Gastroesophageal sphincter (tissue), 4 donors: Measurements from ENCODE around the gene ZBTB24. TPM values are rescaled to one million over a fixed set of nuclear protein-coding genes. Genes with fewer than 3 reads are reported as not detected.

Source experiments
- ATAC-seq: fragments of 150-250 bp; one replicate; pipeline ENCODE4 v1.9.1; 2016; ENCODE audit warnings: mild to moderate bottlenecking, moderate library complexity
- H3K27ac ChIP-seq, 4 donors: fragments of 200-600 bp; sonication (generic) in 3 of 4; 1 replicate in 3 of 4; 2 replicates in 1 of 4; pipeline ENCODE4 v1.5.1; 2016 to 2019
- H3K27me3 ChIP-seq: fragments of 200-600 bp; sonication (generic); one replicate; pipeline ENCODE4 v1.5.1; 2019
- H3K36me3 ChIP-seq, 2 donors: fragments of 200-600 bp; sonication (generic); one replicate each; pipeline ENCODE4 v1.5.1; 2019; ENCODE audit warnings: control low read depth in 1 of 2
- H3K4me1 ChIP-seq, 3 donors: fragments of 200-600 bp; sonication (generic); 1 replicate in 2 of 3; 2 replicates in 1 of 3; pipeline ENCODE4 v1.5.1; 2016 to 2019; ENCODE audit warnings: control low read depth in 2 of 3
- H3K4me3 ChIP-seq, 2 donors: fragments of 200-600 bp; sonication (generic); one replicate each; pipeline ENCODE4 v1.5.1; 2019; ENCODE audit warnings: mild to moderate bottlenecking in 1 of 2, moderate library complexity in 1 of 2
- H3K9me3 ChIP-seq, 3 donors: fragments of 200-600 bp; sonication (generic); one replicate each; pipeline ENCODE4 v1.5.1; 2017 to 2019; ENCODE audit warnings: control low read depth in 2 of 3
- EP300 ChIP-seq: sonication (generic); formaldehyde crosslinking; IDR thresholded peaks from one replicate; pipeline ENCODE4 v1.6.1; 2017; ENCODE audit warnings: antibody characterized with exemption, mild to moderate bottlenecking
- POLR2A ChIP-seq, 2 donors: fragments of 450-650 bp; IDR thresholded peaks; one replicate each; pipeline ENCODE4 v1.6.1; 2017; ENCODE audit warnings: antibody characterized with exemption in 2 of 2, mild to moderate bottlenecking in 2 of 2, moderate library complexity in 1 of 2
- POLR2AphosphoS5 ChIP-seq: sonication (generic); formaldehyde crosslinking; IDR thresholded peaks from one replicate; pipeline ENCODE4 v1.6.1; 2017; ENCODE audit warnings: antibody characterized with exemption
- WGBS, 2 donors: methylation state at CpG; one replicate each; pipeline ENCODE4 v1.1.5; 2018; ENCODE audit warnings: low coverage in 1 of 2; 5-methylcytosine and 5-hydroxymethylcytosine counted together
- total RNA-seq, 4 donors: library from RNA; depleted of rRNA; stranded (reverse); fragments of >200 nt; gene quantifications; one replicate each; pipeline ENCODE4 v1.1.0, GENCODE V29; 2016
- TF ChIP-seq, protein P1 (sequence below), 4 experiments: fragments of 200-600 bp in 2 of 4; fragments of 450-650 bp in 2 of 4; sonication (generic) in 1 of 4; IDR thresholded peaks; one replicate each; pipeline ENCODE4 v1.5.1; 2017 to 2019; ENCODE audit warnings: antibody characterized with exemption in 4 of 4, mild to moderate bottlenecking in 2 of 4, moderate library complexity in 2 of 4

The ZBTB24 gene
- total RNA-seq, 4 donors from 2014 or later: 6.2 to 8.9 (median 7.0) TPM

- Histone ChIP-seq H3K4me1 (peaks cover 4 to 67% (median 32%) of the 10 kb centered on the region in 3 donors), H3K4me3 (no peak overlapping the region), H3K9me3 (no peaks in the 10 kb centered on the region), H3K27me3 (no peaks in the 10 kb centered on the region), H3K36me3 (peaks cover 0 to 59% of the 10 kb centered on the region in 2 donors), H3K27ac (no peak overlapping the region)
- no peak for ATAC-seq
- TF ChIP-seq POLR2AphosphoS5: no peak
- TF ChIP-seq, protein P1, sequence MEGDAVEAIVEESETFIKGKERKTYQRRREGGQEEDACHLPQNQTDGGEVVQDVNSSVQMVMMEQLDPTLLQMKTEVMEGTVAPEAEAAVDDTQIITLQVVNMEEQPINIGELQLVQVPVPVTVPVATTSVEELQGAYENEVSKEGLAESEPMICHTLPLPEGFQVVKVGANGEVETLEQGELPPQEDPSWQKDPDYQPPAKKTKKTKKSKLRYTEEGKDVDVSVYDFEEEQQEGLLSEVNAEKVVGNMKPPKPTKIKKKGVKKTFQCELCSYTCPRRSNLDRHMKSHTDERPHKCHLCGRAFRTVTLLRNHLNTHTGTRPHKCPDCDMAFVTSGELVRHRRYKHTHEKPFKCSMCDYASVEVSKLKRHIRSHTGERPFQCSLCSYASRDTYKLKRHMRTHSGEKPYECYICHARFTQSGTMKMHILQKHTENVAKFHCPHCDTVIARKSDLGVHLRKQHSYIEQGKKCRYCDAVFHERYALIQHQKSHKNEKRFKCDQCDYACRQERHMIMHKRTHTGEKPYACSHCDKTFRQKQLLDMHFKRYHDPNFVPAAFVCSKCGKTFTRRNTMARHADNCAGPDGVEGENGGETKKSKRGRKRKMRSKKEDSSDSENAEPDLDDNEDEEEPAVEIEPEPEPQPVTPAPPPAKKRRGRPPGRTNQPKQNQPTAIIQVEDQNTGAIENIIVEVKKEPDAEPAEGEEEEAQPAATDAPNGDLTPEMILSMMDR (IDR thresholded peaks at IDR 0.05): no peak
- no peak for TF ChIP-seq EP300
- 76 to 98% methylated on average over 5 of the region's 5 CpGs for WGBS, 2 donors
These were observed 4.0 kb downstream of the ZBTB24 start for GRCh38 chr6:109478841-109479624.

DNA sequence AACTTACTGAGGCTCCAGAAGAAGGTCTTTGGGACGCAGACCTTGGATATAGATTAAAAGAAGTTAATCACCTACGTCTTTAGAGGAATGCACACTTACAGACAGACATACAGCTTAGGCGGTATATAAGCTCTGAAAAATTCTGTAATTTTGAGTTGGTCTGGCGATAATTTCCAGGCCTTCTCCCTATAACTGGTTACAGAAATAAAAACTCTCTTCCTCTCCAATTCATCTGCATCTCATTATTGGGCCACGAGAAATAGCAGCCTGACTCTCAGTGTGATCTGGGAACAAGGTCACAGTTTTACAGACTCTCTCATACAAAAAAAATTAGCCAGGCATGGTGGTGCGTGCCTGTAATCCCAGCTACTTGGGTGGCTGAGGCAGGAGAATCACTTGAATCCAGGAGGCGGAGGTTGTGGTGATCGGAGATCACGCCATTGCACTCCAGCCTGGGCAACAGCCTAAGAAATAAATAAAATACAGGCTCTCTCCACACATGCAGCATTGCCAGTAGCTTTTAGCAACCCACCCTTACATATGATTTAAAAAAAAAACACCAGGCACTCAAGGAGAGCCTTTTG lies 4.7 kb downstream of the ZBTB24 start:
- Histone ChIP-seq H3K36me3 (peaks cover 0 to 66% of the 10 kb centered on the region in 2 donors), H3K4me1 (peaks cover 4 to 62% (median 32%) of the 10 kb centered on the region in 3 donors), H3K27ac (no peak overlapping the region), H3K27me3 (no peaks in the 10 kb centered on the region), H3K4me3 (no peak overlapping the region), H3K9me3 (no peaks in the 10 kb centered on the region)
- 83 to 100% methylated on average over 4 to 6 of the region's 9 CpGs for WGBS, 2 donors
- no peak for TF ChIP-seq POLR2A (IDR thresholded peaks at IDR 0.05)
- TF ChIP-seq EP300: no peak
- TF ChIP-seq POLR2AphosphoS5: no peak
- TF ChIP-seq, protein P1 (IDR thresholded peaks at IDR 0.05): no peak
- no peak for ATAC-seq

DNA sequence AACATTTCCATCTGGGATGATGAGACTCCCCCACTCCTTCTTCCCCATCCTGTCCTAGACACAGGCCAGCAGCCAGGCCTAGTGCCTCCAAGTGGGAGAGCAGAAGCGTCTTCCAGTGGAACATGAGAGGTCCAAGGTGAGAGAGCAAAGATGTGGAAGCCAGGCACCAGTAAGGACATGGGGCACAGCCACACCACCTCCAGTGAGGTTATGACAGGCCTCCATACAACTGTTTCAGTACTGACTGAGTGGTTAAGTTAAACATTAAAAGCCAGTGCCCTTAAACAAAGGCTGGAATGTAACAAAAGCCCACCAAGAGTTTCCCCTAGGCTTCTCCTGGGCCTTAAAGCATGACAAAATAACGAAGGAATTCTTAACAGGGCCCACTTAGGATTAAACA lies 5.3 kb downstream of the ZBTB24 start:
- Histone ChIP-seq H3K4me1 (peaks cover 4 to 62% (median 32%) of the 10 kb centered on the region in 3 donors), H3K9me3 (no peaks in the 10 kb centered on the region), H3K27me3 (no peaks in the 10 kb centered on the region), H3K4me3 (no peak overlapping the region), H3K27ac (no peak overlapping the region), H3K36me3 (peaks cover 0 to 72% of the 10 kb centered on the region in 2 donors)
- ATAC-seq: no peak
- WGBS, 2 donors: 70 to 83% methylated on average over 1 of the region's 2 CpGs
- TF ChIP-seq, protein P1 (IDR thresholded peaks at IDR 0.05): no peak
- no peak for TF ChIP-seq POLR2A (IDR thresholded peaks at IDR 0.05)
- no peak for TF ChIP-seq POLR2AphosphoS5
- TF ChIP-seq EP300: no peak

- 90 to 100% methylated on average over 1 to 2 of the region's 2 CpGs for WGBS, 2 donors
- H3K4me1 ChIP-seq: peaks cover 4 to 57% (median 31%) of the 10 kb centered on the region in 3 donors
- H3K27ac ChIP-seq: no peak overlapping the region
- H3K4me3 ChIP-seq: no peak overlapping the region
- no peak for ATAC-seq
- H3K27me3 ChIP-seq: no peaks in the 10 kb centered on the region
- TF ChIP-seq, protein P1 (IDR thresholded peaks at IDR 0.05): no peak
- TF ChIP-seq POLR2A (IDR thresholded peaks at IDR 0.05) (no peak), EP300 (no peak), POLR2AphosphoS5 (no peak)
- H3K9me3 ChIP-seq: no peaks in the 10 kb centered on the region
- H3K36me3 ChIP-seq: peaks cover 0 to 77% of the 10 kb centered on the region in 2 donors
These were observed 5.8 kb downstream of the ZBTB24 start for GRCh38 chr6:109477184-109477583.

- 80 to 91% methylated on average over 1 to 2 of the region's 2 CpGs for WGBS, 2 donors
- no peak for ATAC-seq
- no peaks in the 10 kb centered on the region for H3K9me3 ChIP-seq
- H3K27me3 ChIP-seq: no peaks in the 10 kb centered on the region
- H3K4me1 ChIP-seq: peaks cover 3 to 41% (median 15%) of the 10 kb centered on the region in 3 donors
- peaks cover 0 to 81% of the 10 kb centered on the region in 2 donors for H3K36me3 ChIP-seq
- H3K4me3 ChIP-seq: no peak overlapping the region
- H3K27ac ChIP-seq: no peak overlapping the region
- TF ChIP-seq EP300 (no peak), POLR2AphosphoS5 (no peak), POLR2A (IDR thresholded peaks at IDR 0.05) (no peak)
- TF ChIP-seq, protein P1 (IDR thresholded peaks at IDR 0.05): no peak
These were observed 7.4 kb downstream of the ZBTB24 start for GRCh38 chr6:109475625-109476024.
